Measurements from ENCODE around the gene HS3ST6. TPM values are rescaled to one million over a fixed set of nuclear protein-coding genes. Genes with fewer than 3 reads are reported as not detected.

Gene HS3ST6
- total and polyA plus RNA-seq, 2 of the 13 experiments (the other 11 are each of a cell fraction or from before 2014, with no cell fraction given), result not detected

GRCh38 chr16:1959269-1960039 lies 41.2 kb upstream of the HS3ST6 start, which contains the start of gene NDUFB10 (continued):
- TF ChIP-seq PAXIP1 (CRISPR knock-in tag; conservative IDR thresholded peaks at IDR 0.05), result peak; percentile 57
- TF ChIP-seq ZNF768 (CRISPR knock-in tag; IDR thresholded peaks at IDR 0.05), result peak; percentile 70; the same call in 1 of the 2 replicates
- TF ChIP-seq ZNF790 (CRISPR knock-in tag; IDR thresholded peaks at IDR 0.05; ENCODE audit: borderline replicate concordance), result peak; percentile 93; the same call in 1 of the 2 replicates
- 0 out of 2 replicates have a peak, but pooled peaks have one; percentile 64 for TF ChIP-seq ZNF205 (CRISPR knock-in tag; IDR thresholded peaks at IDR 0.05)
- peak; percentile 57 for TF ChIP-seq STAG1 (CRISPR knock-in tag; IDR thresholded peaks at IDR 0.05)
- TF ChIP-seq ZNF224 (CRISPR knock-in tag; IDR thresholded peaks at IDR 0.05), result peak; percentile 86
- TF ChIP-seq ZBED4 (CRISPR knock-in tag; IDR thresholded peaks at IDR 0.05; ENCODE audit: borderline replicate concordance), result peak; percentile 66; the same call in 1 of the 2 replicates
- TF ChIP-seq ZNF710 (CRISPR knock-in tag; IDR thresholded peaks at IDR 0.05; ENCODE audit: borderline replicate concordance), result no peak; the same call in 1 of the 2 replicates
- TF ChIP-seq LBX2 (CRISPR knock-in tag; IDR thresholded peaks at IDR 0.05; ENCODE audit: borderline replicate concordance), result 0 out of 2 replicates have a peak, but pooled peaks have one; percentile 69
- peak; percentile 48; the same call in 1 of the 2 replicates for TF ChIP-seq ESRRA (CRISPR knock-in tag; IDR thresholded peaks at IDR 0.05; ENCODE audit: low read depth)
- TF ChIP-seq SP4 (CRISPR knock-in tag; IDR thresholded peaks at IDR 0.05), result peak; percentile 82
- peak; percentile 44; the same call in 1 of the 2 replicates for TF ChIP-seq ZNF572 (CRISPR knock-in tag; IDR thresholded peaks at IDR 0.05)
- 0 out of 2 replicates have a peak, but pooled peaks have one; percentile 37 for TF ChIP-seq ZNF616 (CRISPR knock-in tag; IDR thresholded peaks at IDR 0.05; ENCODE audit: low read depth)
